ENCODE data around the gene HOXB6.

Gene HOXB6

DNA sequence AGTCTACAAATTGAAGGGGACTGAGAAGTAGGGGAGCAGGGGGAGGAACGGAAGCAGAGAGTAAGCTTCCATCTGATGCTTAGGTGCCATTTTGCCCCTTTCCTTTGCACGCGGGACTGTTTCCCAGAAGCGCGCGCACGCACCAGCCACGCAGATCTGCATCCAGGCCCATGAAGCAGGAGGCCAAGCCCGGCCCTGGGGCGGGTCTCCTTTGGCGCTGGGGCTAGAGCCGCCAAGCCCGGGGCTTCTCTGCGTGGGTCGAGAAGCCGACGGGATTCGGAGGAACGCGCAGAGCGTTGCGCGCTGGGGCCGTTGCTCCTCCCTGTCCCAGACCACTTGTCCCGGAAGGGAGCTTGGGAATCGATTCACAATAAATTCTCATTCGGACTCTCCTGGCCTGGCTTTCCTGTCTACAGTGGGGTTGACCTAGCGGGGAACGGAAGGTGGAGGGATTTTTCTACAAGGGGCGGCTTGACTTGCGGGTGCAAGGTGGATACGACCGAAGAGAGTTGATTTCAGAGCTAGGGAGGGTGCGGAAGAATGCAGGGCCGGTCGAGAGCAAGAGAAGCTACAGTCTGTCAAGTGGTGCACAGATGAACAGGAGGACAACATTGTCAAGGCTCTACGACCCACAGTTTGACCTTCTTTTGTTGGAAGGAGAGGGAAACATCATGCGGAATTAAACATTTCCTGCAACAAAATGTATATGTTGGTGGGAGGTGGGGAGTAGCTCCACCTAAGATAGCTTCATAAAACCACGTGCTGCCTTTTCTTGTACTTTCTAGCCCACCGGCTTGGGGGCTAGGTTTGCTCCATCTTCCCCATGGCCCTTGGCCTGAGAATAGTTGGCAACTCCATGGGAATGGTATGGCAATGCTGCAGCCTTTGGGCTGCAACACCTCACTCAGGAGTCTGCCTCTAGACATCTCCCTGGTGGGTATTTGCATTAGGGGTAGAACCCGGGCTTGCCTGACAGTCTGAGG lies 16.9 kb upstream of the HOXB6 start:
- no peak for DNase-seq

GRCh38 chr17:48620461-48621139 lies 15.8 kb upstream of the HOXB6 start:
- DNase-seq: no peak

- DNase-seq: no peak
Measured at GRCh38 chr17:48619826-48620449, 15.2 kb upstream of the HOXB6 start.

- DNase-seq: no peak
Measured at GRCh38 chr17:48618256-48618896, 13.6 kb upstream of the HOXB6 start.

GRCh38 chr17:48617471-48618255 lies 12.9 kb upstream of the HOXB6 start:
- DNase-seq: no peak

DNA sequence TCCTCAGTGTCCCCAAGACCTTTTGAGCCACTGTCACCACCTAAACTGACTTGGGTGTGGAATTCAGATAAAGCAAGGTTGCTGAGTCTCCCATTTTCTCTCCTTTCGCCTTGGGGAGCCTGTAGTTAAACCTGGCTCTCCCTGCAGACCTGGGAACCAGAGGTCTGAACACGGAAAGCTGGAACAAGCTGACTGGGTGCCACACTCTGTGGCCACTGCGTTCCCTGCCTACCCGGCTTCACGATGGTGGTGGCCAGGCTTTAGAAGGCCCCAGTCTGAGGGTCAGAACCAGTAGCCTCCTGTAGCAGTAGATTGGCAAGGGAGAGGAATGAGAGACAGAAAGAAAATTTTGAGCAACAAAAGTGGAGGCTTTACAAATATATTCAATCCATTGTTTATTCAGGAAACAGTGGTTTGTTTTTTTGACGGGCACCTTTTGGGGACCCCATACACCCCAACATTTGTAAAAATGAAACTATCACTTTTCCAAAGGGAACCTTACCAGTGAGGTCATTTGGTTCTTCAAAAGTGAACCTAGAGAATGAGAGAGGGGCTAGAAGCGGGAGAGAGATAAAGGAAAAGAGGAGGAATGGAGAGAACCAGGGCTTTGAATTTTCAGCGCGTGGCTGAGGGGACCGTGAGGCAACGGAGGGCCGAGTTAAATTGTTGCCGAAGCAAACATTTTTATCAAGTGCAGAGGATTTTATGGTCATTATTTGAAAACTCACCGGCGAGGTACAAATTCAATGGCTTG lies 12.1 kb upstream of the HOXB6 start:
- no peak for DNase-seq

DNA sequence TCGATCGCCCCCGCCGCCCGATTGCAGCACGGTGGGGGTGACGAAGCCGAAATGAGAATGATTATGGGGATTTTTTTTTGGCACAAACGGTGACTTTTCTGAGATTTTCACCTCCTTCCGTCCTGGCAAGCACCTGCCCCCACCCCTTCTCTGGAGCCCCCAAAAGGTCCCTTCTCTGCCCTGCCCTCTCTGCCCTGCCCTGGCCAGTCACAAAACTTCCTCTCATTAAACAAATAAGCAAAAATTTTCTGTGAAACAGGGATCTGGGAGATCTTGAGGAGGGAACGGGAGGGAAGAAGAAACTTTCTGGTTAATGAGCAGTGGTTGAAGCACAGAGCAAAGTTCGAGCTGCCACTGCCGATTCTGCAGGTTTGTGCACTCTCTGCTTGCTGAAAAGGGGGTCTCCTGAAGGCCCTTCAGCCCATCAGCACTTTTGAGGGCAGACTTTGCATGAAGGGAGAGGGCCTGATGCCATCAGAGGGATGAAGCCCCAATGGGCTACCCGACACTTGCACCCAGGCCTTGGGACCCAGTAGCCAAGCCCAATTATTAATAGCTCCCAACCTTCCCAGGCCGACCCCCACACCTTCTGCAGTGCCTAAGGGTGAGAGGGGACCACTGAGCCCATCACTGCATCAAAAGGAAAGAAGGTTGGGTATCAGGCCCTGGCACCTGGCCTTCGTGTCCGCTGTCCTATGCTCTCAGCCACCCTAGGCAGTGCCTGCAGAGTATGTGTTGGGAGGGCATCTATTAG lies 11.4 kb upstream of the HOXB6 start:
- DNase-seq: no peak

GRCh38 chr17:48615047-48615962 lies 10.5 kb upstream of the HOXB6 start, which contains the start of gene HOXB8:
HOXB8 (minus strand) TSS chr17:48615292; CDS start chr17:48614704, 588 bp downstream.
- DNase-seq: no peak

DNA sequence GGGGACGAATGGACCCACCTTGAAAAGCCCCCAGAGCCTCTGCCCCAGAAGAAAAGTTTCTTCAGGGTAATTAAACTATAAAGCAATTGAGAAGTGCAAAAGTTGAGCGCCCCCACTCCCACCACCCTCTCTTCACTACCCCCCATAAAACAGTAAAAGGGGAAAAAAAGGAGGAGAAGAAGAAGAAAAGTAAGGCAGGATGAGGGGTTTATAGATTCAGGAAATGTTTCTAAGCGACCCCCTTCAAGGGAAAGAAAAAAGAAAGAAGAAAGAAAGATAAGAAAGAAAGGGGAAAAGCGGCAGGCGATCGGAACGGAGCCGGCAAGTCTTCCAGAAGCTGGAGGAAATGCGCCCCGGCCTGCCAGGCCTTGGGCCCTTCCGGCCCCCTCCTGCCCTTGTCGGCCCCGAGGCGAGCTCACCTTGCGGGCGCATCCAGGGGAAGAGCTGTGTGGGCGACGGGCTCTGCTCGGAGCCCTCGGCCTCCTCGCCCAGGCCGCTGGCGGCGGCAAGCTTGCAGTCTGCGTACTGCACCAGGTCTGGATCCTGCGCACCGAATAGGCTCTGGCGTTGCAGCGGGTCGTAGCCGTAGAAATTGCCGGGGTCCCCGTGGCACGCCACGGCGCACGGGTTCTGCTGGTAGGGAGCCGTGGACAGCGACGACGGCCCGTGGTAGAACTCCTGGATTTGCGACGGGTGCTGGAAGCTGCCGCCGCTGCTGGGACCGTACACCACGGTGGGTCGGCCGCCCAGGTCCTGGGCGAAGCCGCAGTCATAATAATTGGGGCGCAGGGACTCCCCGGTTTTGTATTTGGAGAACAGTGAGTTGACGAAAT lies 9.3 kb upstream of the HOXB6 start:
- DNase-seq: no peak

- no peak for DNase-seq
Measured at GRCh38 chr17:48612854-48613691, 8.3 kb upstream of the HOXB6 start.

GRCh38 chr17:48612456-48612853 lies 7.7 kb upstream of the HOXB6 start:
- DNase-seq: no peak

- no peak for DNase-seq
Measured at GRCh38 chr17:48611681-48612455, 7.1 kb upstream of the HOXB6 start.

DNA sequence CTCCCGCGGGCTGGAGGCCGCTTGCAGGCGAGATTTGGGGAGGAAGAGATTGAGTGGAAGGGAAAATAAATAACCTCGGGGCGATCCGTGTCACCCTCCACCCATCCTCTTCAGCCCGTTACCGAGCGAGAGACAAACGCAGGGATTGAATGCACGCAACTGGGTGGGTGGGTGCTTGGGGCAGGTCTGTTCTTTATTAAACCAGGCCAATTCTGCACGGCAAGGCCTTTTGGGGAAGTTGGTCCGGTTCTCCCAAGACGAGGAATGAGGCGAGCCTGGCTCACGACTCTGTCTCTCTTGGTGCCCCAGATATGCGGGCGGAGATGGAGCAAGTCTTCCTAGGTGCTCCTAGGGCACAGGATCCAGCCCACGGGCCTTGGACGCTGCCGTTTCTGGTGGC lies 6.4 kb upstream of the HOXB6 start:
- DNase-seq: no peak

GRCh38 chr17:48610282-48611211 lies 5.8 kb upstream of the HOXB6 start, which contains the start of gene HOXB7:
HOXB7 (minus strand) TSS chr17:48611017; CDS start chr17:48610918, 99 bp downstream.
- DNase-seq: no peak

DNA sequence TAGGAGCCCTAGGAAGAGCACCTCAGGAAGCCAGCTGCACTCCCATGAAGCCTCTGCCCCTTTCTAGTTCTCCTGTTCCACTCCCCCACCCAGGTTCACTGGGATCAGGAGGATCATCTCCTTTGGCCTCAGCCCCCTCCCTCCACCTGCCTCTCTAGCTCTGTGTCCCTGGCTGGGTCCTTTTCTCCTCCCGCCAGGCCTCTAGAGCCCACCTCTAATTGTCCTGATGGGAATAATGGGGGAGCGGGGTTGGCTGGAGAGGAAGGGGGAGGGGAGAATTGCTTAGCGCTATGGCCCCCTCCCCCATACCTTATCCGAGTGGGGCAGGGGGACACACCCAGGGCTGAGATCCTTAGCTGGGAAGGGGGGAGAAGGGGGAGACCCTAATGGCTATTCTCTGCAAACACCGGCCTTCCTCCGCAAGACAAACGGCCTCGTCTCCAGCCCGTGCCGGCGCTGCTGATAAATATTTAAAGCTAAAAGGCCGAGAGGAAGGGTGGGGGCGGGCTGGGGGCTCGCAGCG lies 5.0 kb upstream of the HOXB6 start:
- no peak for DNase-seq

Data from NCI-H1048 (cell line).